HG02642 (cell line): Measurements from ENCODE around the gene ADAMTS15.

ENCODE experiments used
- ATAC-seq: cut with Tn5 transposase; IDR thresholded peaks from one replicate; pipeline ENCODE4 v1.9.1; 2021; ENCODE audit warnings: mild to moderate bottlenecking; ENCODE audit not compliant: unreplicated experiment, poor library complexity

The ADAMTS15 gene

GRCh38 chr11:130476200-130476921 is 27.9 kb downstream of the ADAMTS15 start:
- ATAC-seq = no peak

DNA sequence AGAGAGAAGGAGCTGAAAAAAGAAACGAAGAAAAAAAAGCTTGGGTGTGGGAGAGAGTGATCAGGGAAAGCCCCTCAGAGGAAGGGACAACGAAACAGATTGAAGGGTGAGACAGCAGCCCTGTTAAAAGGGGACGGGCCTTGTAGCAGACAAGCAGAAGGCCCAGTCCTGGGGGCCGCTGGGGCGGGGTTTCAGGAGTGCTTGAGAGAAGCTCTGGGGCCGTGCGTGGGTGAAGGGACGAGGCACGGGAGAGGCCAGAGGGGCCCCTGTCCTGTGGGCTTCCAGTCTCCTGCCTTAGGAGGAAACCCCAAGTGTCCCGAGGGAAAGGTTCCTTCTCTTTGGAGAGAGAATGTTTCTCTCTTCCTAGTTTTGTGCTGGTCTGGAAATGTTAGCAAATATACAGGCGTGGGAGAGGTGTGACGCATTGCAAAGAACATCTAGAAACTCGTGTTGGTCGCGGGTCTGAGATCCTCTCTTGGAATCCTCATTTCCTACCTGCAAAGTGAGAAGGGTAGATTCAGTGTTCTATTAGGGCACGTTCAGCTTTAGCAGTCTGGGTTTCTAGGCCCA is 28.6 kb downstream of the ADAMTS15 start:
- ATAC-seq = no peak

GRCh38 chr11:130477586-130478203 is 29.2 kb downstream of the ADAMTS15 start:
- no peak for ATAC-seq

- no peak for ATAC-seq
These were observed 29.8 kb downstream of the ADAMTS15 start for GRCh38 chr11:130478204-130478701.

- no peak for ATAC-seq
These were observed 30.4 kb downstream of the ADAMTS15 start for GRCh38 chr11:130478881-130479280.

- no peak for ATAC-seq
These were observed 31.7 kb downstream of the ADAMTS15 start for GRCh38 chr11:130480186-130480585.

DNA sequence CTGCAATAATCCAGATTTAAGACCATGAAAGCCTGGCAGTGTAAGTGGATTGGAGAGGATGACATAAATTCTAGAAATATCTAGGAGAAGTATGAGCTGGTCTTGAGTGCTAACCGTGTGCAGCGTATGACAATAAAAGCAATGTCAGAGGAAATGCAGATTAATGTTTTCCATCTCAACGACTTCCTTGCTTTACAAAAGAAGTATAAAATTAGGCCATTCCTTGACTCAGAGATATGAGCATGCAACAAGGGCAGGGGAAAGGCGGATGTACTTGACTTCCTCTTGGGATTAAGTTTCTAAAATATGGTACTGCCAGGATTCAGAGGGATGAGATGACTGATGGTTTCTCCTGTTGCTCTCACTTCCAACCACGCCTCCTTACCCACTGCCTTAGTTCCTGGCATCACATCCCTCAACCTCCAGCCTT is 32.3 kb downstream of the ADAMTS15 start:
- no peak for ATAC-seq

DNA sequence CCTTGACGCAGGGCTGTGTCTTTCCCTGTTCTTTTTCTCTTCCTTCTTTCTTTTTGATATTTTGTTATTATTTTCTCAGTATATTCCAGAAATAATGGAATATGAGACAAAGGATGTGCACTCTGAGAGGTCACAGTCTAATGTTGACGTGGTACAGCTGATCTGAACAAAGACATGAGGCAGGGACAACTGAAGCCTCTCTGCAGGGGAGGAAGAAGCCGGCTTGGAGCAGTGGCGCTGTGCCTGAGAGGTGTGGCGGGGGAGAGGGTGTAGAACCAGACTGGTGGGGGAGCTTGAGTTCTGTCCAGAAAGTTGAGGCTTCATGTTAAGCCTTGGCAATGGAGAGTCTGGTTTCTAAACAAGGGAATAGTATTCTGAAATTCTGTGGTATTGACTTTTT is 34.7 kb downstream of the ADAMTS15 start:
- ATAC-seq = no peak

- no peak for ATAC-seq
These were observed 37.5 kb downstream of the ADAMTS15 start for GRCh38 chr11:130485983-130486382.

DNA sequence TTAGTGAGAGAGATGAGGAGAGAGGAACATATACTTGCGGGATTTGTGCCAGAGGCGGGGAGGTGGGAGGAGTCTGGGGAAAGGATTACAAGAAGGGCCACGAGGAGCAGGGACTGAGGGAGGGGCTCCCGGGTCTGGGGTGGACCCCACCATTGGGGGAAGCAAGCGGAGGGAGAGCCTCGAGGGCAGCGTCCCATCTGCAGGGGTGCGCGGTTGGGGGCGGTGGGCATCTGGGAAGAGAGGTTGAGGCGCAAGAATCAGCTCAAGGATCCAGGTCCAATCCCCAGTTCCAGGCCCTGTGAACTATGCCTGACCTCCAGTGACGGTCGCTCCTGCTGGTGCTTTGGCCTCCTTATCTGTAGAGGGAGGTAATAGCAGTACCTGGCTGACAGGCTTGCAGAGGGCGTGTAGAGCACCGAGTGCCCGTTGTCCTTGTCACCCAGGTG is 38.0 kb downstream of the ADAMTS15 start:
- no peak for ATAC-seq

- ATAC-seq = no peak
These were observed 38.8 kb downstream of the ADAMTS15 start for GRCh38 chr11:130486987-130487923.

DNA sequence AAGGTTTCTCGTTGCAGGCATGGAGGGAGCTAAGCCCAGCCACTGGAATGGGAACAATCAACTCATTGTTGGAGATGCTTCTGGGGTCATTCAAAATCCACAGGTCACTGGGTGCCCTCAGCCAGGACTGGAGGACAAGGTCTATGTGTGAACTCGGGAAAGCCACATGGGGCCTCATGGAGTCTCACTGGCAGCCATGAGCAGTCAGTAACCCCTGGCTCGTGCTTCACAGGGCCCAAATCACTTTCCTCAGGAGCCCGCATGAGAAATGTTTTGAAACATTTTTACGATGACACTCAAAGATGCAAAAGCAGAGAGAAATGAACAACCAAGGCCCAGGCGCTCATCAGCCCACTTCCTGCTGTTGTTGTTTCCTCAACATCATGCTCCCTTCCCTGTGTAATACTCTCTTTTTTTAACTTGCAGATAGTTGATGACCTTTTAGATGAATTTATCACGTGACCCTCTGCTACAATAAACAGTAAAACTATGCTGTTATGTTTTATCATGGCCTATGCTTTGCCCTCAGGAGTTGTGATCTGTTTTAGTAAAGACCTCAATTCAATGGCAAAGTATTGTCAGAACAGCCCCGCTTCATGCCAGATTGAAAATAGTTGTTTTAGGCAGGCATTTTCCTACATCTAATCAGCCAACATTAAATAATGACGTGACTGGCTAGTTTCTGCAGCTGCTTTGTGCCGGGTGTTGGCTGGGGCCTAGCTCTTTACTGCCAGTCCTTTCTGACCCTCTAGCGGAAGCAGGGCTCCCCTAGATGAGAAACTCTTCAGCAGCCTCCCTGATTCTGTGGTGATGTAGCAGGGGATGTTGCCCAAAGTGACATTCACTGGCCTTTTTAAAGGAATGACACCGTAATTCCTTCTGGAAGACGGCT is 39.7 kb downstream of the ADAMTS15 start:
- no peak for ATAC-seq

GRCh38 chr11:130488848-130489584 is 40.6 kb downstream of the ADAMTS15 start:
- no peak for ATAC-seq

- ATAC-seq = no peak
These were observed 41.3 kb downstream of the ADAMTS15 start for GRCh38 chr11:130489716-130490115.

DNA sequence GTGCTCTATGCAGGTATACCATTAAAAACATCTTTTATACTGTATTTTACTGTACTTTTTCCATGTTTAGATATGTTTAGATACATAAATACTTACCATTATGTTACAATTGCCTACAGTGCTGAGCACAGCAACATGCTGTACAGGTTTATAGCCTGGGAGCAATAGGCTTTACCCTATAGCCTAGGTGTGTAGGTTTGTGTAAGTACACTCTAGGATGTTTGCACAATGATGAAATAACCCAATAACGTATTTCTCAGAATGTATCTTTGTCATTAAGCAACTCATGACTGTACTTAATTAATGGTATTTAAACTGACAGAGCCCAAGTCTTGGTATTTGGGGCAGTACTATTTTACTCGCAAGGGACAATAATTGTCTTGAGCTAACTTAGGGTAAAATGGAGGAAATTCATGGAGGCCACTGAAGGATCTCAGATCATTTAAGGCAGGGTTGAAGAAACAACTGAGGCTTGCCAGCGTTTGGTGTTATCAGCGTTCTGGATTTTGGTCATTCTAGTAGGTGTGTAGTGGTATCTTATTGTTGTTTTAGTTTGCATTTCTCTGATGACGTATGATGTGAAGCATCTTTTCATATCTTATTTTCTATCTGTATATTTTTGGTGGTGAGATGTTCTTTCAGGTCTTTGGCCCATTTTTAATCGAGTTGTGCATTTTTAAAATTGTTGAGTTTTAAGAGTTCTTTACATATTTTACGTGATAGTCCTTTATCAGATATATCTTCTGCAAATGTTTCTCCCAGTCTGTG is 42.4 kb downstream of the ADAMTS15 start:
- ATAC-seq = no peak

- no peak for ATAC-seq
These were observed 49.7 kb downstream of the ADAMTS15 start for GRCh38 chr11:130498181-130498580.

DNA sequence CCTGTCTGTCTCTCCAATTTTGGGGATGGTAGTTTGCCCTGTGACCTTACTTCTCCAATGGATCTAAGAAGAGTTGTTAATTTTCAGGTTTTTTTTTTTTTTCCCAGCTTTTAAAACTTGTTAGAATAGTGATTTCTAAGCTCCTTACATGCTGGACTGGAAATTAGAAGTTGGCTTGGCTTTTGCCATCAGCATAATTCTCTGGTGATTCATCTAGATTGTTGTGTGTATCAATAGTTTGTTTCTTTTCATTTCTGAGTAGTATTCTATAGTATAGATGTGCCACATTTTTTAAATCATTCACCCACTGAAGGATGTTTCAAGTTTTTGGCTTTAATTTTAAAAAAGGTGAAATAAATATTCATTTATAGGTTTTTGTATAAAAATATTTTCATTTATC is 51.4 kb downstream of the ADAMTS15 start:
- no peak for ATAC-seq

GRCh38 chr11:130504317-130504716 is 55.9 kb downstream of the ADAMTS15 start:
- no peak for ATAC-seq
